Ovary (tissue), 9 donors: ENCODE measurements around the gene HABP4. TPM values are rescaled to one million over a fixed set of nuclear protein-coding genes. Genes with fewer than 3 reads are reported as not detected.

ENCODE experiments used
- DNase-seq, 5 donors: peaks; one replicate each; pipeline ENCODE4 v3.0.0-alpha.2; 2019 to 2020
- H3K27ac ChIP-seq, 2 donors: fragments of 200-600 bp; one replicate each; pipeline versions ENCODE4 v1.5.1 to v1.8.0; 2019 to 2022
- H3K27me3 ChIP-seq: fragments of 200-600 bp; one replicate; pipeline ENCODE4 v1.8.0; 2022
- H3K36me3 ChIP-seq: fragments of 200-600 bp; sonication (generic); one replicate; pipeline ENCODE4 v1.5.1; 2019
- H3K4me1 ChIP-seq: one replicate; pipeline ENCODE4 v1.8.1; 2013; ENCODE audit warnings: mild to moderate bottlenecking, moderate library complexity; ENCODE audit not compliant: insufficient read depth
- H3K4me3 ChIP-seq: fragments of 200-600 bp; sonication (generic); one replicate; pipeline ENCODE4 v1.5.1; 2017
- H3K9me3 ChIP-seq, 2 donors: fragments of 200-600 bp in 1 of 2; sonication (generic) in 1 of 2; one replicate each; pipeline versions ENCODE4 v1.5.1 to v1.8.1; 2013 to 2019; ENCODE audit warnings: mild to moderate bottlenecking in 1 of 2, moderate library complexity in 1 of 2
- EP300 ChIP-seq: sonication (generic); formaldehyde crosslinking; IDR thresholded peaks from one replicate; pipeline ENCODE4 v1.6.1; 2017; ENCODE audit warnings: antibody characterized with exemption
- POLR2A ChIP-seq: fragments of 450-650 bp; IDR thresholded peaks from one replicate; pipeline ENCODE4 v1.6.1; 2017; ENCODE audit warnings: antibody characterized with exemption, mild to moderate bottlenecking, moderate library complexity
- WGBS, 3 donors: extraction: QIAGEN DNeasy Blood & Tissue Kit in 1 of 3; methylation state at CpG; one replicate each; pipeline versions ENCODE4 v1.1.5 to v1.1.7; 2013 to 2017; 5-methylcytosine and 5-hydroxymethylcytosine counted together
- intact Hi-C, 4 donors: fragments of 100-400 bp; cut with DNase I; formaldehyde crosslinking; loops; one replicate each; pipeline versions ENCODE4 v1.11.0 to v1.15.1; 2022 to 2023
- polyA plus RNA-seq, 2 donors: library from polyadenylated mRNA; stranded (reverse); fragments of 200-250 nt in 1 of 2; fragments of 350-450 nt in 1 of 2; fragmentation: Illumina TruSeq in 1 of 2; extraction: RNeasy Lipid Tissue Mini Kit (QIAGEN cat#74804) in 1 of 2; gene quantifications; one replicate each; pipeline ENCODE4 v1.2.3, GENCODE V29; 2013 to 2014
- total RNA-seq, 7 donors: library from RNA; depleted of rRNA in 2 of 7; stranded (reverse); fragments of >200 nt in 2 of 7; fragmentation: NEBNext Ultra II Directional in 3 of 7; extraction: Animal tissue kit (Norgen Biotek cat#: 25700) in 3 of 7; gene quantifications; one replicate each; pipeline versions ENCODE4 v1.1.0 to v1.2.4, GENCODE V29; 2016 to 2023
- TF ChIP-seq, protein P1 (sequence below), 3 donors: fragments of 450-650 bp in 2 of 3; fragments of 200-600 bp in 1 of 3; IDR thresholded peaks; one replicate each; pipeline versions ENCODE4 v1.5.1 to v1.8.0; 2016 to 2022; ENCODE audit warnings: antibody characterized with exemption in 3 of 3, mild to moderate bottlenecking in 1 of 3
- donor health status: DM: no; HTN: no; CAD: no; lungs with moderate emphysema.
- donor health status: DM: no; HTN: no; CAD: no.
- donor health status: Bipolar disorder and iron deficiency.
- donor health status: DM: yes; HTN: yes; CAD: no.
- donor health status: DM: no; HTN: no; CAD: no.
- donor health status: DM: yes; HTN: yes; CAD: no.

The HABP4 gene
- total and polyA plus RNA-seq, 9 donors: 10.3 to 23.4 (median 19.2) TPM

DNA sequence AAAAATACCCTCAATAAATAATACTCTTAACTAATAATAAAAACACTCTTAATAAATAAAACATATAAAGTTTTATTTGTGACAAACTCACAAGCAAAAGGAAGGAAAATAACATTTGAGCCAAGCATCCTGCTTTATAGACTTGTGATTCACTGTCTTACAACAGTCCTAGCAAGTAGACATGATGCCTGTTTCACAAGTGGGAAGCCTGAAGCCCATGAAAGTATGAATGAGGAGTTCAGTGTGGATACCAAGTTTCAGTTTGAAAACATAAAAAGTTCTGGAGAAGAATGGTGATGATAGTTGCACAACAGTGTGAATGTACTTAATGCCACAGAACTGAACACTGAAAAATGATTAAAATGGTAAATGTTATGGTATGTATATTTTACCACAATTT lies 10.9 kb downstream of the HABP4 start:
- Histone ChIP-seq H3K27ac (no peak overlapping the region), H3K9me3 (no peaks in the 10 kb centered on the region), H3K36me3 (no peaks in the 10 kb centered on the region), H3K4me1 (no peaks in the 10 kb centered on the region), H3K4me3 (no peak overlapping the region), H3K27me3 (no peaks in the 10 kb centered on the region)
- intact Hi-C loops: loop anchor here in 1 of 4 donors (10.0 kb wide), 1 partner anchor 164 kb away; no protein-coding TSS in a partner anchor
- TF ChIP-seq POLR2A (no peak), EP300 (no peak)
- TF ChIP-seq, protein P1, sequence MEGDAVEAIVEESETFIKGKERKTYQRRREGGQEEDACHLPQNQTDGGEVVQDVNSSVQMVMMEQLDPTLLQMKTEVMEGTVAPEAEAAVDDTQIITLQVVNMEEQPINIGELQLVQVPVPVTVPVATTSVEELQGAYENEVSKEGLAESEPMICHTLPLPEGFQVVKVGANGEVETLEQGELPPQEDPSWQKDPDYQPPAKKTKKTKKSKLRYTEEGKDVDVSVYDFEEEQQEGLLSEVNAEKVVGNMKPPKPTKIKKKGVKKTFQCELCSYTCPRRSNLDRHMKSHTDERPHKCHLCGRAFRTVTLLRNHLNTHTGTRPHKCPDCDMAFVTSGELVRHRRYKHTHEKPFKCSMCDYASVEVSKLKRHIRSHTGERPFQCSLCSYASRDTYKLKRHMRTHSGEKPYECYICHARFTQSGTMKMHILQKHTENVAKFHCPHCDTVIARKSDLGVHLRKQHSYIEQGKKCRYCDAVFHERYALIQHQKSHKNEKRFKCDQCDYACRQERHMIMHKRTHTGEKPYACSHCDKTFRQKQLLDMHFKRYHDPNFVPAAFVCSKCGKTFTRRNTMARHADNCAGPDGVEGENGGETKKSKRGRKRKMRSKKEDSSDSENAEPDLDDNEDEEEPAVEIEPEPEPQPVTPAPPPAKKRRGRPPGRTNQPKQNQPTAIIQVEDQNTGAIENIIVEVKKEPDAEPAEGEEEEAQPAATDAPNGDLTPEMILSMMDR (IDR thresholded peaks at IDR 0.05): no peak
- no peak for DNase-seq

GRCh38 chr9:96461336-96461735 lies 11.4 kb downstream of the HABP4 start:
- no peaks in the 10 kb centered on the region for H3K9me3 ChIP-seq
- H3K4me3 ChIP-seq: no peak overlapping the region
- 88 to 90% (median 88%) methylated on average over 8 of the region's 8 CpGs for WGBS, 3 donors
- H3K4me1 ChIP-seq: no peaks in the 10 kb centered on the region
- H3K27me3 ChIP-seq: no peaks in the 10 kb centered on the region
- no peak for DNase-seq
- TF ChIP-seq, protein P1 (IDR thresholded peaks at IDR 0.05): no peak
- TF ChIP-seq EP300 (no peak), POLR2A (no peak)
- H3K27ac ChIP-seq: no peak overlapping the region
- intact Hi-C loops: loop anchor here in 1 of 4 donors (10.0 kb wide), 1 partner anchor 163 kb away; no protein-coding TSS in a partner anchor
- no peaks in the 10 kb centered on the region for H3K36me3 ChIP-seq

- TF ChIP-seq, protein P1 (IDR thresholded peaks at IDR 0.05): no peak
- TF ChIP-seq POLR2A: no peak
- TF ChIP-seq EP300: no peak
- intact Hi-C loops: loop anchor here in 1 of 4 donors (10.0 kb wide), 1 partner anchor 162 kb away; no protein-coding TSS in a partner anchor
- H3K4me1 ChIP-seq: no peaks in the 10 kb centered on the region
- no peaks in the 10 kb centered on the region for H3K36me3 ChIP-seq
- no peak overlapping the region for H3K27ac ChIP-seq
- no peaks in the 10 kb centered on the region for H3K27me3 ChIP-seq
- WGBS, 3 donors: 95% methylated on average over 6 of the region's 6 CpGs
- no peak overlapping the region for H3K4me3 ChIP-seq
- DNase-seq: no peak
- no peaks in the 10 kb centered on the region for H3K9me3 ChIP-seq
Measured at GRCh38 chr9:96462541-96462940, 12.6 kb downstream of the HABP4 start.

DNA sequence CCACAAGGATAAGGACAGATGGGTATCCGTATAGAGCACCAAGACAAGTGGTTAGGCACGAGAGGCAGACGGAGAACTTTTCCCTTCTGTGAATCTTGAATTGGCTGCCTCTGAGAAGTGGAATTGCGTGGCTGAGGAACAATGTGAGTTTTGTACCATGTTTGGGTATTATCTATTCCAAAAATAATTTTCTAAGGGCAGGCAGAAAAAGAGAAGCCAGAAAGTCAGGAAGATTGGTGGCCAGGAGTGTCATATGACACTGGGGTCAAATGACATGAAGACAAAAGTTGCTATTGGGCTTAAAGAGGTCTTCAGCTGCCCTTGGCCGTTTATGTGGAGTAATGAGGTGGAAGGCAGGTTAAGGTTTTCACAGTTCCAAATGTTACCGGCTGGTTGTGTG lies 14.5 kb downstream of the HABP4 start:
- TF ChIP-seq, protein P1 (IDR thresholded peaks at IDR 0.05): no peak
- TF ChIP-seq POLR2A (no peak), EP300 (no peak)
- no peak overlapping the region for H3K27ac ChIP-seq
- no peak overlapping the region for H3K4me3 ChIP-seq
- DNase-seq: no peak
- 74 to 82% (median 76%) methylated on average over 6 of the region's 6 CpGs for WGBS, 3 donors
- intact Hi-C loops: loop anchor here in 1 of 4 donors (10.0 kb wide), 1 partner anchor 160 kb away; no protein-coding TSS in a partner anchor
- no peaks in the 10 kb centered on the region for H3K27me3 ChIP-seq
- no peaks in the 10 kb centered on the region for H3K4me1 ChIP-seq
- H3K9me3 ChIP-seq: no peaks in the 10 kb centered on the region
- H3K36me3 ChIP-seq: no peaks in the 10 kb centered on the region
